Stimulated activated CD8-positive, alpha-beta memory T cell treated with anti-CD3 and anti-CD28 coated beads, Interleukin-12 subunit alpha, Interleukin-12 subunit beta, amount 100 ng/mL, for 24 hours (primary cell): ENCODE results near the gene MEMO1.
"Not testable (repeated sequence)": the region's sequence is repeated elsewhere in the genome, so short reads cannot be mapped to it uniquely, and the experiment has no call there.

Experiments
- DNase-seq: peaks from one replicate; pipeline ENCODE4 v3.0.0-alpha.2; 2020; ENCODE audit errors: extremely low read depth

Gene MEMO1

GRCh38 chr2:31907491-31907890 is 103.3 kb downstream of the MEMO1 start:
- DNase-seq: not testable (repeated sequence)

- DNase-seq: no peak
These were observed 107.6 kb downstream of the MEMO1 start for GRCh38 chr2:31903109-31903780.

- DNase-seq: no peak
These were observed 108.9 kb downstream of the MEMO1 start for GRCh38 chr2:31901900-31902299.

GRCh38 chr2:31900156-31900555 is 110.7 kb downstream of the MEMO1 start:
- DNase-seq: not testable (repeated sequence)

GRCh38 chr2:31898346-31898745 is 112.5 kb downstream of the MEMO1 start:
- not testable (repeated sequence) for DNase-seq

GRCh38 chr2:31897340-31897739 is 113.5 kb downstream of the MEMO1 start:
- not testable (repeated sequence) for DNase-seq

GRCh38 chr2:31896293-31896692 is 114.5 kb downstream of the MEMO1 start:
- DNase-seq: no peak

- DNase-seq: no peak
These were observed 116.2 kb downstream of the MEMO1 start for GRCh38 chr2:31894656-31895055.

GRCh38 chr2:31893094-31893493 is 117.7 kb downstream of the MEMO1 start:
- no peak for DNase-seq

GRCh38 chr2:31889044-31889443 is 121.8 kb downstream of the MEMO1 start:
- no peak for DNase-seq

GRCh38 chr2:31888550-31888949 is 122.3 kb downstream of the MEMO1 start:
- no peak for DNase-seq

- no peak for DNase-seq
These were observed 124.1 kb downstream of the MEMO1 start for GRCh38 chr2:31886700-31887099.

GRCh38 chr2:31877008-31877407 is 133.8 kb downstream of the MEMO1 start:
- no peak for DNase-seq

- no peak for DNase-seq
These were observed 136.7 kb downstream of the MEMO1 start for GRCh38 chr2:31874071-31874470.

- no peak for DNase-seq
These were observed 145.6 kb downstream of the MEMO1 start for GRCh38 chr2:31865215-31865614.

- DNase-seq: no peak
These were observed 146.9 kb downstream of the MEMO1 start for GRCh38 chr2:31863867-31864266.

- not testable (repeated sequence) for DNase-seq
These were observed 147.7 kb downstream of the MEMO1 start for GRCh38 chr2:31863015-31863656.

GRCh38 chr2:31859959-31860358 is 150.8 kb downstream of the MEMO1 start:
- DNase-seq: no peak

- DNase-seq: no peak
These were observed 157.3 kb downstream of the MEMO1 start for GRCh38 chr2:31853521-31853920.

GRCh38 chr2:31842150-31842549 is 168.7 kb downstream of the MEMO1 start:
- DNase-seq: not testable (repeated sequence)

- no peak for DNase-seq
These were observed 175.4 kb downstream of the MEMO1 start for GRCh38 chr2:31835450-31835849.

- DNase-seq: no peak
These were observed 178.4 kb downstream of the MEMO1 start for GRCh38 chr2:31832363-31832762.

- DNase-seq: no peak
These were observed 179.2 kb downstream of the MEMO1 start for GRCh38 chr2:31831585-31831984.

GRCh38 chr2:31828891-31829290 is 181.9 kb downstream of the MEMO1 start:
- DNase-seq: no peak
